PC-3 (cell line): ENCODE results near the gene TM9SF1. TPM values are rescaled to one million over a fixed set of nuclear protein-coding genes. Genes with fewer than 3 reads are reported as not detected.

Experiments used
- ATAC-seq: fragments of 200-7000 bp; cut with Tn5 transposase; 2 replicates; pipeline ENCODE4 v1.9.1; 2020; ENCODE audit warnings: mild to moderate bottlenecking, moderate library complexity
- Bru-seq: library from RNA; stranded (reverse); fragments of 400-500 nt; gene quantifications from one replicate; lab custom pipeline; 2021; lab: Mats Ljungman, UMichigan
- BruChase-seq, 2 experiments: library from RNA; stranded (reverse); fragments of 400-500 nt; gene quantifications; one replicate each; lab custom pipeline; 2021; lab: Mats Ljungman, UMichigan
- BruUV-seq: library from RNA; stranded (reverse); fragments of 400-500 nt; replicated peaks from 2 replicates; lab custom pipeline; 2021; lab: Mats Ljungman, UMichigan
- CTCF ChIA-PET: fragments of 300-600 bp; sonication (Branson Sonifier 250); formaldehyde crosslinking; loops from one replicate; lab custom pipeline; 2022; ENCODE audit warnings: antibody characterized with exemption; lab: Charles Lee
- POLR2A ChIA-PET: fragments of 300-600 bp; sonication (Branson Sonifier 250); formaldehyde crosslinking; loops from one replicate; lab custom pipeline; 2022; ENCODE audit warnings: antibody characterized with exemption; ENCODE audit not compliant: unreplicated experiment; lab: Charles Lee
- DNase-seq: peaks from one replicate; pipeline ENCODE4 v3.0.0-alpha.2; 2015
- H2AFZ ChIP-seq: fragments of 300-600 bp; sonication (generic); 2 replicates; pipeline ENCODE4 v1.6.0; 2016; ENCODE audit warnings: antibody characterized with exemption, low read length
- H3F3A ChIP-seq: fragments of 300-600 bp; sonication (generic); one replicate; pipeline ENCODE4 v1.6.0; 2017; ENCODE audit warnings: antibody characterized with exemption, low read length, control low read depth, mild to moderate bottlenecking; ENCODE audit not compliant: unreplicated experiment
- H3K27ac ChIP-seq: fragments of 300-600 bp; sonication (generic); 2 replicates; pipeline ENCODE4 v1.5.1; 2016; ENCODE audit warnings: mild to moderate bottlenecking, low read length
- H3K27me3 ChIP-seq: fragments of 300-600 bp; sonication (generic); 2 replicates; pipeline ENCODE4 v1.6.1; 2016; ENCODE audit warnings: low read length, mixed read lengths
- H3K36me3 ChIP-seq: fragments of 300-600 bp; sonication (generic); 2 replicates; pipeline ENCODE4 v1.6.1; 2016; ENCODE audit warnings: low read depth, mixed run types, low read length, mixed read lengths
- H3K4me1 ChIP-seq: fragments of 300-600 bp; sonication (generic); 2 replicates; pipeline ENCODE4 v1.5.1; 2016; ENCODE audit warnings: low read length; ENCODE audit not compliant: insufficient read depth
- H3K4me2 ChIP-seq: fragments of 300-600 bp; sonication (generic); 2 replicates; pipeline ENCODE4 v1.6.0; 2016; ENCODE audit warnings: low read length
- H3K4me3 ChIP-seq: fragments of 300-600 bp; sonication (generic); 2 replicates; pipeline ENCODE4 v1.5.1; 2016; ENCODE audit warnings: mild to moderate bottlenecking, low read length, mixed read lengths
- H3K79me2 ChIP-seq: fragments of 300-600 bp; sonication (generic); 2 replicates; pipeline ENCODE4 v1.6.1; 2017; ENCODE audit warnings: low read length, mixed read lengths
- H3K9ac ChIP-seq: fragments of 300-600 bp; sonication (generic); 2 replicates; pipeline ENCODE4 v1.6.0; 2016; ENCODE audit warnings: mild to moderate bottlenecking, low read length
- H3K9me2 ChIP-seq: fragments of 300-600 bp; sonication (generic); replicated peaks from 2 replicates; pipeline ENCODE4 v1.6.1; 2016; ENCODE audit warnings: mixed run types, low read length, mixed read lengths
- H3K9me3 ChIP-seq: fragments of 300-600 bp; sonication (generic); 2 replicates; pipeline ENCODE4 v1.6.1; 2016; ENCODE audit warnings: low read length, mixed read lengths
- H4K20me1 ChIP-seq: fragments of 300-600 bp; sonication (generic); 2 replicates; pipeline ENCODE4 v1.6.1; 2016; ENCODE audit warnings: low read length, mixed read lengths
- CTCF ChIP-seq: fragments of 300-600 bp; sonication (generic); conservative IDR thresholded peaks from 2 replicates; pipeline ENCODE4 v1.5.1; 2017; ENCODE audit warnings: antibody characterized with exemption, low read depth, mild to moderate bottlenecking, low read length
- EZH2 ChIP-seq: fragments of 300-600 bp; sonication (generic); IDR thresholded peaks from one replicate; pipeline ENCODE4 v1.6.1; 2017; ENCODE audit warnings: antibody characterized with exemption, mild to moderate bottlenecking, low read length; ENCODE audit not compliant: unreplicated experiment
- EZH2phosphoT487 ChIP-seq: fragments of 300-600 bp; sonication (generic); IDR thresholded peaks from 2 replicates; pipeline ENCODE4 v1.6.1; 2018; ENCODE audit warnings: mild to moderate bottlenecking, antibody characterized with exemption, low read length, borderline replicate concordance
- intact Hi-C: fragments of 100-400 bp; cut with micrococcal nuclease; formaldehyde crosslinking; loops from 2 replicates; pipeline ENCODE4 v1.9.0; 2023
- long read RNA-seq: library from polyadenylated mRNA; unstranded; transcript quantifications from one replicate; pipeline ENCODE4 v2.0.0, GENCODE V29; 2021; ENCODE audit not compliant: unreplicated experiment
- total RNA-seq: library from RNA; depleted of rRNA; stranded (reverse); fragments of >200 nt; gene quantifications from 2 replicates; pipeline ENCODE4 v1.2.3, GENCODE V29; 2014; rRNA removed

The TM9SF1 gene, protein sequence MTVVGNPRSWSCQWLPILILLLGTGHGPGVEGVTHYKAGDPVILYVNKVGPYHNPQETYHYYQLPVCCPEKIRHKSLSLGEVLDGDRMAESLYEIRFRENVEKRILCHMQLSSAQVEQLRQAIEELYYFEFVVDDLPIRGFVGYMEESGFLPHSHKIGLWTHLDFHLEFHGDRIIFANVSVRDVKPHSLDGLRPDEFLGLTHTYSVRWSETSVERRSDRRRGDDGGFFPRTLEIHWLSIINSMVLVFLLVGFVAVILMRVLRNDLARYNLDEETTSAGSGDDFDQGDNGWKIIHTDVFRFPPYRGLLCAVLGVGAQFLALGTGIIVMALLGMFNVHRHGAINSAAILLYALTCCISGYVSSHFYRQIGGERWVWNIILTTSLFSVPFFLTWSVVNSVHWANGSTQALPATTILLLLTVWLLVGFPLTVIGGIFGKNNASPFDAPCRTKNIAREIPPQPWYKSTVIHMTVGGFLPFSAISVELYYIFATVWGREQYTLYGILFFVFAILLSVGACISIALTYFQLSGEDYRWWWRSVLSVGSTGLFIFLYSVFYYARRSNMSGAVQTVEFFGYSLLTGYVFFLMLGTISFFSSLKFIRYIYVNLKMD
- total RNA-seq (52.1 and 58.3 TPM in 2 replicates), Bru-seq, nascent RNA (percentile 77 among the genes with signal in this experiment), BruChase-seq, experiment 1, labeled RNA remaining after a 6-hour chase (percentile 93 among the genes with signal in this experiment), BruChase-seq, experiment 2, labeled RNA remaining after a 2-hour chase (percentile 90 among the genes with signal in this experiment)
- long read RNA-seq, transcript TM9SF1-207 (3 exons, 961 nt) = minor isoform, 6 of 365 reads
- long read RNA-seq, transcript TM9SF1-201 (6 exons, 2,452 nt) = major isoform, 196 of 365 reads
- long read RNA-seq, transcript TM9SF1-202 (5 exons, 2,055 nt) = minor isoform, 17 of 365 reads
- long read RNA-seq, partial matches to known transcripts = 73 of 365 reads
- long read RNA-seq, other reads (novel, unspliced or antisense) = 71 of 365 reads

DNA sequence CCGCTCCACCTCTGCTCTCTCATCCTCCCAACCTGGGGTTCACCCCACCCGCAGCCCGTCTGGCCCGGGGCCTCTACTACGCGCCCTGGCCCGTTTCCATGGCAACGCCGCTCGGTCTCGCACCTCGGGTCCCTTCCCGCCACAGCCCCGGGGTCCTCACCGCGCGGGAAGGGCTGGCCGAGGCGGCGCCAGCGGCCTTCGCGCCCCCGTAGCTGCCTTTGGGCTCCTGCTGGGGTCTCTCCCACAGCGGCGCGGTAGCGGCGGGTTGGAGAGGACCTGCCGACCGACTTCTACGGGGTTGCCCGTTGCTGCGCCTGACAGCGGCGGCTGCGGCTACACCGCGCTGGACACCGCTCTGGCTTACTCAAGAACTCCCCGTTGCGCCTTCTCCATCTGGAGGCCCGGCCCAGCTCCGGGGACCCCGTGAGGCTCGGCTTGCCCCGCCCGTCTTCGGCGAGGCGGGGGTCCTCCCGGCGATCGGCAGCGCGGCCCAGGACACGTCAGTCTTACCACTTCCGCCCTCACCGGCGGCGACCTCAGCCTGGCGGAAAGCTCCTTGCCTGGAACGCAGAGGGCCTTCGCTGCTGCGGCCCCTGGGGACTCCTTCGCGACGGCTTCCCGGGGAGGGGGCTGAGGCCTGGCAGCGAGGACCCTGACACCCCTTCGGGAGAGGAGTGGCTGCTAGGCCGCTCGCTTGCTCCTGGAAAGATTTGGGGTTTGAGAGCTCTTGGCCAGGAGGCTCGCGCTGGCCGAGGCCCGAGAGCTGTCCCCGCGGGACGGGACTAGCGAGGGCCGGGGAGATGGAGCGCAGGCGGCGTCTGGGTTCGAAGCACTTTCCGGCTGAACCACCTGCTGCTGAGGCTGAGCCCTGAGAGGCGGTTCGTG, at the start of gene TM9SF1:
TM9SF1 (minus strand) TSS at position 256 of the 885 bp plus-strand sequence. CDS start 422 bp downstream, outside the sequence.
- CTCF ChIA-PET = interaction anchor here (0.8 kb wide), 1 partner anchor 34 kb away, joined by 3 read pairs; the partner anchor contains the start of gene IRF9
- H3F3A ChIP-seq = no peaks in the 10 kb centered on the region
- no peaks in the 10 kb centered on the region for H3K27me3 ChIP-seq
- POLR2A ChIA-PET = no interaction called here
- peak within 1 kb of the TSS; percentile 97 for H3K4me2 ChIP-seq
- DNase-seq (peak; percentile 78), ATAC-seq (peak; percentile 94)
- no peaks in the 10 kb centered on the region for H4K20me1 ChIP-seq
- H3K4me1 ChIP-seq = peaks cover 9% of the 10 kb centered on the region
- H3K27ac ChIP-seq = peak within 1 kb of the TSS; percentile 89
- peak within 1 kb of the TSS; percentile 99 for H2AFZ ChIP-seq
- no peaks in the 10 kb centered on the region for H3K9me2 ChIP-seq
- H3K36me3 ChIP-seq = peaks cover 8% of the 10 kb centered on the region; the same call in 1 of the 2 replicates
- peak within 1 kb of the TSS; percentile 86 for H3K4me3 ChIP-seq
- H3K9me3 ChIP-seq = no peaks in the 10 kb centered on the region
- H3K79me2 ChIP-seq = peaks cover 59% of the 10 kb centered on the region
- intact Hi-C loops = loop anchor here (1.0 to 2.0 kb wide), 2 partner anchors 17 to 46 kb away; partner anchors contain the start of gene CHMP4A
- BruUV-seq = no TSS peak
- H3K9ac ChIP-seq = peak within 1 kb of the TSS; percentile 99
- TF ChIP-seq CTCF (no peak), EZH2phosphoT487 (no peak), EZH2 (no peak)

- ChIA-PET CTCF (interaction anchor here (0.6 to 2.6 kb wide), 2 partner anchors 54 to 64 kb away, joined by 3 to 55 read pairs; partner anchors contain the start of gene CIDEB), POLR2A (no interaction called here)
- Histone ChIP-seq H3K27me3 (no peaks in the 10 kb centered on the region), H3K9me2 (no peaks in the 10 kb centered on the region), H3K9ac (peak overlapping the region; percentile 88), H3K4me3 (peak overlapping the region; percentile 76), H3F3A (no peaks in the 10 kb centered on the region), H4K20me1 (0 out of 2 replicates have a peak, but pooled peaks cover 3% of the 10 kb centered on the region), H3K79me2 (peaks cover 26% of the 10 kb centered on the region), H3K36me3 (peaks cover 24% of the 10 kb centered on the region; the same call in 1 of the 2 replicates), H3K4me1 (peaks cover 37% of the 10 kb centered on the region), H3K4me2 (peak overlapping the region; percentile 91), H2AFZ (peak overlapping the region; percentile 89), H3K9me3 (no peaks in the 10 kb centered on the region), H3K27ac (peak overlapping the region; percentile 92)
- no peak for TF ChIP-seq CTCF
- no peak for TF ChIP-seq EZH2
- no peak for TF ChIP-seq EZH2phosphoT487
- no TSS peak for BruUV-seq
- intact Hi-C loops = loop anchor here (1.0 to 2.0 kb wide), 3 partner anchors 27 to 187 kb away; partner anchors contain the start of gene RABGGTA
- no peak for ATAC-seq
- DNase-seq = peak; percentile 21
These were observed 48.1 kb upstream of the TM9SF1 start for GRCh38 chr14:24243336-24243836.
